ENCODE results near the gene ZXDC. TPM values are rescaled to one million over a fixed set of nuclear protein-coding genes. Genes with fewer than 3 reads are reported as not detected.

Gene ZXDC
- total RNA-seq, 1 donor from 2014 or later: 17.3 TPM

GRCh38 chr3:126511291-126511690 is 35.6 kb upstream of the ZXDC start:
- no peak for DNase-seq (ENCODE audit: low read depth in 2 of 2)

- no peak for DNase-seq (ENCODE audit: low read depth in 2 of 2)
Measured at GRCh38 chr3:126510308-126510910, 34.7 kb upstream of the ZXDC start.

GRCh38 chr3:126509597-126510307 is 34.1 kb upstream of the ZXDC start:
- DNase-seq (ENCODE audit: low read depth in 2 of 2): no peak

GRCh38 chr3:126508564-126508964 is 32.9 kb upstream of the ZXDC start:
- DNase-seq (ENCODE audit: low read depth in 2 of 2): no peak

GRCh38 chr3:126507886-126508285 is 32.2 kb upstream of the ZXDC start:
- no peak for DNase-seq (ENCODE audit: low read depth in 2 of 2)

GRCh38 chr3:126503701-126504100 is 28.0 kb upstream of the ZXDC start:
- DNase-seq (ENCODE audit: low read depth in 2 of 2): no peak

GRCh38 chr3:126502656-126503055 is 27.0 kb upstream of the ZXDC start:
- DNase-seq (ENCODE audit: low read depth in 2 of 2): no peak

- DNase-seq (ENCODE audit: low read depth in 2 of 2): no peak
Measured at GRCh38 chr3:126501736-126502135, 26.0 kb upstream of the ZXDC start.

GRCh38 chr3:126501054-126501453 is 25.4 kb upstream of the ZXDC start:
- DNase-seq (ENCODE audit: low read depth in 2 of 2): no peak

- DNase-seq (ENCODE audit: low read depth in 2 of 2): no peak
Measured at GRCh38 chr3:126500016-126500415, 24.3 kb upstream of the ZXDC start.

- no peak for DNase-seq (ENCODE audit: low read depth in 2 of 2)
Measured at GRCh38 chr3:126499401-126499800, 23.7 kb upstream of the ZXDC start.

- no peak for DNase-seq (ENCODE audit: low read depth in 2 of 2)
Measured at GRCh38 chr3:126498929-126499328, 23.2 kb upstream of the ZXDC start.

- no peak for DNase-seq (ENCODE audit: low read depth in 2 of 2)
Measured at GRCh38 chr3:126498461-126498860, 22.8 kb upstream of the ZXDC start.

GRCh38 chr3:126497956-126498355 is 22.3 kb upstream of the ZXDC start:
- no peak for DNase-seq (ENCODE audit: low read depth in 2 of 2)

- peak in 1 of 2 donors; percentile 55 for DNase-seq (ENCODE audit: low read depth in 2 of 2)
Measured at GRCh38 chr3:126496894-126497850, 21.5 kb upstream of the ZXDC start.

- DNase-seq (ENCODE audit: low read depth in 2 of 2): no peak
Measured at GRCh38 chr3:126495786-126496185, 20.1 kb upstream of the ZXDC start.

- DNase-seq (ENCODE audit: low read depth in 2 of 2): no peak
Measured at GRCh38 chr3:126494970-126495230, 19.2 kb upstream of the ZXDC start.

GRCh38 chr3:126494204-126494969 is 18.7 kb upstream of the ZXDC start:
- DNase-seq (ENCODE audit: low read depth in 2 of 2): no peak

- no peak for DNase-seq (ENCODE audit: low read depth in 2 of 2)
Measured at GRCh38 chr3:126493739-126494138, 18.0 kb upstream of the ZXDC start.

- DNase-seq (ENCODE audit: low read depth in 2 of 2): no peak
Measured at GRCh38 chr3:126493051-126493450, 17.4 kb upstream of the ZXDC start.

GRCh38 chr3:126491221-126492013 is 15.7 kb upstream of the ZXDC start:
- no peak for DNase-seq (ENCODE audit: low read depth in 2 of 2)

Data from lung microvascular endothelial cell (primary cell).